ENCODE results near the gene FEZ2.

FEZ2 gene

GRCh38 chr2:36528274-36528673 is 69.7 kb downstream of the FEZ2 start:
- DNase-seq: no peak

- no peak for DNase-seq
Observed at GRCh38 chr2:36526226-36526625, 71.7 kb downstream of the FEZ2 start.

- DNase-seq: no peak
Observed at GRCh38 chr2:36525245-36525644, 72.7 kb downstream of the FEZ2 start.

- no peak for DNase-seq
Observed at GRCh38 chr2:36523153-36523552, 74.8 kb downstream of the FEZ2 start.

- no peak for DNase-seq
Observed at GRCh38 chr2:36520431-36520830, 77.5 kb downstream of the FEZ2 start.

- no peak for DNase-seq
Observed at GRCh38 chr2:36516136-36516870, 81.7 kb downstream of the FEZ2 start.

GRCh38 chr2:36515538-36515937 is 82.4 kb downstream of the FEZ2 start:
- no peak for DNase-seq

- no peak for DNase-seq
Observed at GRCh38 chr2:36513661-36514060, 84.3 kb downstream of the FEZ2 start.

GRCh38 chr2:36512705-36513104 is 85.3 kb downstream of the FEZ2 start:
- no peak for DNase-seq

- no peak for DNase-seq
Observed at GRCh38 chr2:36511858-36512603, 85.9 kb downstream of the FEZ2 start.

GRCh38 chr2:36509075-36509474 is 88.9 kb downstream of the FEZ2 start:
- no peak for DNase-seq

GRCh38 chr2:36507408-36507812 is 90.6 kb downstream of the FEZ2 start:
- peak in 1 of 2 experiments; percentile 20 for DNase-seq

Measured in NCI-H1930 (cell line).